PC-9 (cell line): Measurements from ENCODE around the gene HARBI1.

Experiments
- EZH2 ChIP-seq: fragments of 200-600 bp; sonication (generic); IDR thresholded peaks from 2 replicates; pipeline ENCODE4 v1.8.0; 2017; ENCODE audit warnings: antibody characterized with exemption, low read depth
- TF ChIP-seq, protein P1 (sequence below): fragments of 200-600 bp; sonication (generic); conservative IDR thresholded peaks from 2 replicates; pipeline ENCODE4 v1.6.1; 2017; ENCODE audit warnings: mixed run types, antibody characterized with exemption, mild to moderate bottlenecking, moderate library complexity

DNA sequence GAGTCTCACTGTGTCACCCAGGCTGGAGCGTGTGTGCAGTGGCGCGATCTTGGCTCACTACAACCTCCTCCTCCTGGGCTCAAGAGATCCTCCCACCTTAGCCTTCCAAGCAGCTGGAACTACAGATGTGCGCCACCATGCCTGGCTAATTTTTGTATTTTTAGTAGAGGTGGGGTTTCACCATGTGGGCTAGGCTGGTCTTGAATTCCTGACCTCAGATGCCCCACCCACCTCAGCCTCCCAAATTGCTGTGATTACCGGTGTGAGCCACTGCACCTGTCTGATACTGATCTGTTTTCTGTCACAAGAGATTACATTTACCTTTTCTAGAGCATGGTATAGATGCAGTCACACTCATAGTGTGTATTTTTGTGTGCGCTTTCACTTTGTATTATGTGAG lies 11.9 kb upstream of the HARBI1 start:
- TF ChIP-seq, protein P1, sequence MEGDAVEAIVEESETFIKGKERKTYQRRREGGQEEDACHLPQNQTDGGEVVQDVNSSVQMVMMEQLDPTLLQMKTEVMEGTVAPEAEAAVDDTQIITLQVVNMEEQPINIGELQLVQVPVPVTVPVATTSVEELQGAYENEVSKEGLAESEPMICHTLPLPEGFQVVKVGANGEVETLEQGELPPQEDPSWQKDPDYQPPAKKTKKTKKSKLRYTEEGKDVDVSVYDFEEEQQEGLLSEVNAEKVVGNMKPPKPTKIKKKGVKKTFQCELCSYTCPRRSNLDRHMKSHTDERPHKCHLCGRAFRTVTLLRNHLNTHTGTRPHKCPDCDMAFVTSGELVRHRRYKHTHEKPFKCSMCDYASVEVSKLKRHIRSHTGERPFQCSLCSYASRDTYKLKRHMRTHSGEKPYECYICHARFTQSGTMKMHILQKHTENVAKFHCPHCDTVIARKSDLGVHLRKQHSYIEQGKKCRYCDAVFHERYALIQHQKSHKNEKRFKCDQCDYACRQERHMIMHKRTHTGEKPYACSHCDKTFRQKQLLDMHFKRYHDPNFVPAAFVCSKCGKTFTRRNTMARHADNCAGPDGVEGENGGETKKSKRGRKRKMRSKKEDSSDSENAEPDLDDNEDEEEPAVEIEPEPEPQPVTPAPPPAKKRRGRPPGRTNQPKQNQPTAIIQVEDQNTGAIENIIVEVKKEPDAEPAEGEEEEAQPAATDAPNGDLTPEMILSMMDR: no peak
- TF ChIP-seq EZH2: no peak
